ENCODE measurements around the gene ACTR3. TPM values are rescaled to one million over a fixed set of nuclear protein-coding genes. Genes with fewer than 3 reads are reported as not detected.

Gene ACTR3
- total and polyA plus RNA-seq, 10 of the 15 experiments (the other 5 are each of a cell fraction or from before 2014, with no cell fraction given): 79.1 to 616 (median 471) TPM

DNA sequence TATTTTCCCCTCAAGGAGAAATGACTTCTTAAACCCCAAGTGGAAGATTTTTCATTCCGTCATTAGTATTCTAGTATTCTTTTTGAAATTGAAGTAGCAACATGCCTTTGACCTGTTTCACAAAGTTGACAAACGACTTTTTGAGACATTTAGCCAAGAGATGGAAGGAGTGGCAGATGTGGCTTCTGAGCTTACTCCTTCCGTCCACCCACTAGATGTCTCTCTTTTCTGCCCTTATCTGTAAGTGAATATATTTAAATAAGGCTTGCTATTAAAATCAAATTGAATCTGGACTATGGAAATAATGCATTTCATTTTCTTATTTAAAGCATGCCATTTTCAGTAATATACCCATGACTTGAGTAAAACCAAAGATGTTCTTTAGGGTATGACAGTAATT lies 74.1 kb downstream of the ACTR3 start:
- Histone ChIP-seq H3K27me3 (replicated peaks in 1 of 2; ENCODE audit: control insufficient read depth in 2 of 2, insufficient read depth in 2 of 2, low read length in 1 of 2) (no peaks in the 10 kb centered on the region), H4K20me1 (ENCODE audit: control insufficient read depth, insufficient read depth) (no peaks in the 10 kb centered on the region), H3K4me3 (no peak overlapping the region), H3K36me3 (ENCODE audit: control insufficient read depth in 2 of 2, insufficient read depth in 2 of 2, low read length in 1 of 2) (peaks cover 0 to 6% of the 10 kb centered on the region in 2 experiments; a peak in 2 of 4 replicates), H3K4me2 (ENCODE audit: control insufficient read depth, insufficient read depth) (no peak overlapping the region), H3K79me2 (ENCODE audit: control insufficient read depth, insufficient read depth, low read length) (no peaks in the 10 kb centered on the region), H3K4me1 (ENCODE audit: control insufficient read depth, insufficient read depth, low read length) (no peaks in the 10 kb centered on the region), H2AFZ (ENCODE audit: control insufficient read depth, low read depth, low read length) (no peak overlapping the region), H3K9ac (ENCODE audit: control insufficient read depth, insufficient read depth, low read length) (no peak overlapping the region), H3K27ac (ENCODE audit: control insufficient read depth, insufficient read depth) (no peak overlapping the region), H3K9me3 (replicated peaks; ENCODE audit: control insufficient read depth, insufficient read depth, low read length) (no peaks in the 10 kb centered on the region)
- WGBS (ENCODE audit: insufficient coverage, insufficient replicate concordance, low lambda C conversion rate, missing lambda C conversion rate): 77% methylated on average over 3 of the region's 3 CpGs
- ChIA-PET SMC1A (ENCODE audit: uncharacterized antibody, unreplicated experiment) (interaction anchor here (1.2 kb wide), 1 partner anchor 9 kb away, joined by 4 read pairs; no protein-coding TSS in a partner anchor), RAD21 (ENCODE audit: unreplicated experiment) (interaction anchor here (1.0 to 1.1 kb wide), 2 partner anchors 67 to 72 kb away, joined by 3 read pairs; no protein-coding TSS in a partner anchor), POLR2A (no interaction called here), CTCF (interaction anchor here (1.0 to 1.5 kb wide), 5 partner anchors 9 to 87 kb away, joined by 3 to 4 read pairs (median 4); no protein-coding TSS in a partner anchor)
- FAIRE-seq: no peak
- TF ChIP-seq RAD21 (IDR thresholded peaks at IDR 0.05; ENCODE audit: insufficient read depth, low read depth, low read length): no peak
- TF ChIP-seq BACH1 (IDR thresholded peaks at IDR 0.05; ENCODE audit: borderline replicate concordance): no peak
- no peak for TF ChIP-seq CREM (IDR thresholded peaks at IDR 0.05; ENCODE audit: low read depth)
- no peak for TF ChIP-seq BCL11A (IDR thresholded peaks at IDR 0.05; ENCODE audit: low read depth, low read length)
- TF ChIP-seq, protein P1, sequence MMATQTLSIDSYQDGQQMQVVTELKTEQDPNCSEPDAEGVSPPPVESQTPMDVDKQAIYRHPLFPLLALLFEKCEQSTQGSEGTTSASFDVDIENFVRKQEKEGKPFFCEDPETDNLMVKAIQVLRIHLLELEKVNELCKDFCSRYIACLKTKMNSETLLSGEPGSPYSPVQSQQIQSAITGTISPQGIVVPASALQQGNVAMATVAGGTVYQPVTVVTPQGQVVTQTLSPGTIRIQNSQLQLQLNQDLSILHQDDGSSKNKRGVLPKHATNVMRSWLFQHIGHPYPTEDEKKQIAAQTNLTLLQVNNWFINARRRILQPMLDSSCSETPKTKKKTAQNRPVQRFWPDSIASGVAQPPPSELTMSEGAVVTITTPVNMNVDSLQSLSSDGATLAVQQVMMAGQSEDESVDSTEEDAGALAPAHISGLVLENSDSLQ (IDR thresholded peaks at IDR 0.05): no peak
- TF ChIP-seq PAX5 (IDR thresholded peaks at IDR 0.05; ENCODE audit: borderline replicate concordance, low read depth, low read length): no peak
- TF ChIP-seq PML (IDR thresholded peaks at IDR 0.05; ENCODE audit: low read length): peak; percentile 29; the same call in 1 of the 2 replicates
- TF ChIP-seq TAF1 (IDR thresholded peaks at IDR 0.05; ENCODE audit: borderline replicate concordance, low read depth, low read length): no peak
- TF ChIP-seq ATF2 (IDR thresholded peaks at IDR 0.05; ENCODE audit: low read length): peak; percentile 21; the same call in 1 of the 2 replicates
- no peak for TF ChIP-seq FOXK2 (IDR thresholded peaks at IDR 0.05)
- no peak for ATAC-seq
- in situ Hi-C loops (cut with MboI) (no loop called here), intact Hi-C loops (cut with micrococcal nuclease; ENCODE audit: unreplicated experiment) (no loop called here)
- BruUV-seq (replicated peaks): no TSS peak
- no peak for DNase-seq (ENCODE audit: low read depth, low spot score)
